ENCODE measurements around the gene ASIC1. TPM values are rescaled to one million over a fixed set of nuclear protein-coding genes. Genes with fewer than 3 reads are reported as not detected.

ASIC1 gene
- total and polyA plus RNA-seq, 7 experiments from 2014 or later = 0.14 to 10.1 (median 1.7) TPM

GRCh38 chr12:50018154-50018553, 39.2 kb upstream of the ASIC1 start:
- Histone ChIP-seq H3K9me3 (ENCODE audit: control insufficient read depth in 2 of 3, low read length in 3 of 3) (no peaks in the 10 kb centered on the region), H3K27ac (ENCODE audit: low read depth, low read length) (no peak overlapping the region), H3K4me1 (ENCODE audit: control insufficient read depth in 2 of 2, insufficient read depth in 2 of 2, low read length in 2 of 2) (no peaks in the 10 kb centered on the region), H3K4me3 (ENCODE audit: low read length) (no peak overlapping the region), H3K27me3 (ENCODE audit: control insufficient read depth in 2 of 2, insufficient read depth in 2 of 2, low read length in 2 of 2) (no peaks in the 10 kb centered on the region), H3K36me3 (ENCODE audit: control insufficient read depth in 2 of 3, insufficient read depth in 3 of 3, low read length in 3 of 3) (no peaks in the 10 kb centered on the region)
- peak overlapping the region in 1 of 9 donors; percentile 69 for H3K27ac Mint-ChIP-seq
- H3K4me1 Mint-ChIP-seq = peaks cover 0 to 51% (median 0%) of the 10 kb centered on the region in 7 donors
- no peak for ATAC-seq
- no peaks in the 10 kb centered on the region for H3K27me3 Mint-ChIP-seq
- ChIA-PET CTCF (interaction anchor here (0.6 kb wide), 1 partner anchor 9 kb away, joined by 3 read pairs; no protein-coding TSS in a partner anchor), POLR2A (interaction anchor here (0.6 kb wide), 1 partner anchor 1201 kb away, joined by 3 read pairs; no protein-coding TSS in a partner anchor)
- DNase-seq = no peak
- no peak overlapping the region for H3K4me3 Mint-ChIP-seq
- no peaks in the 10 kb centered on the region for H3K9me3 Mint-ChIP-seq
- peaks cover 0 to 20% (median 12%) of the 10 kb centered on the region in 5 donors for H3K36me3 Mint-ChIP-seq
- intact Hi-C loops (cut with micrococcal nuclease) = no loop called here

DNA sequence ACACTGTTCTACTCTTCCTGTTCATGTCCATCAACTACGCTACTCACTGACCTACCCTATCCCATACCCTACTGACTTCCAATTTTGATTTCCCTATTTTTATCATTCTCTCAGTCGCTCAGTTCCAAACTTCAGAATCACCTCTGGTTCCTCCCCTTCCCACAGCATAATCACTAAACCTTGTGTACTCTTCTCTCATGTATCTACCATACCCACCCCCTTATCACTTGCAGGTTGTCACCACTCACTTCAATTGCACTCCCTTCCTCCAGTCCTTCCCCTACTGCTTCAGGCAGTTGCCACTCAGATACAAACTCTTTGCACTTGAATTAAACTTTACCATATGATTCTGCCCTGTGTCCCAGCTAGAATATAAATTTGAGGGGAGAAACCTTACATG, 38.4 kb upstream of the ASIC1 start:
- Mint-ChIP-seq H3K4me1 (peaks cover 0 to 51% (median under 1%) of the 10 kb centered on the region in 7 donors), H3K36me3 (peaks cover 0 to 13% (median 4%) of the 10 kb centered on the region in 5 donors), H3K9me3 (no peaks in the 10 kb centered on the region), H3K27me3 (no peaks in the 10 kb centered on the region), H3K4me3 (no peak overlapping the region), H3K27ac (peak overlapping the region in 1 of 9 donors; percentile 27)
- no peak overlapping the region for H3K4me3 ChIP-seq (ENCODE audit: low read length)
- POLR2A ChIA-PET = no interaction called here
- ATAC-seq = no peak
- peaks cover 0 to under 1% of the 10 kb centered on the region in 2 donors for H3K4me1 ChIP-seq (ENCODE audit: control insufficient read depth in 2 of 2, insufficient read depth in 2 of 2, low read length in 2 of 2)
- CTCF ChIA-PET = interaction anchor here (0.6 to 1.0 kb wide), 2 partner anchors 17 to 51 kb away, joined by 3 read pairs; no protein-coding TSS in a partner anchor
- no peak overlapping the region for H3K27ac ChIP-seq (ENCODE audit: low read depth, low read length)
- H3K27me3 ChIP-seq (ENCODE audit: control insufficient read depth in 2 of 2, insufficient read depth in 2 of 2, low read length in 2 of 2) = no peaks in the 10 kb centered on the region
- no peaks in the 10 kb centered on the region for H3K36me3 ChIP-seq (ENCODE audit: control insufficient read depth in 2 of 3, insufficient read depth in 3 of 3, low read length in 3 of 3)
- intact Hi-C loops (cut with micrococcal nuclease) = no loop called here
- no peaks in the 10 kb centered on the region for H3K9me3 ChIP-seq (ENCODE audit: control insufficient read depth in 2 of 3, low read length in 3 of 3)
- no peak for DNase-seq

- peaks cover 0 to 6% of the 10 kb centered on the region in 2 donors for H3K4me1 ChIP-seq (ENCODE audit: control insufficient read depth in 2 of 2, insufficient read depth in 2 of 2, low read length in 2 of 2)
- H3K36me3 ChIP-seq (ENCODE audit: control insufficient read depth in 2 of 3, insufficient read depth in 3 of 3, low read length in 3 of 3) = no peaks in the 10 kb centered on the region
- DNase-seq (no peak), ATAC-seq (no peak)
- no peaks in the 10 kb centered on the region for H3K9me3 ChIP-seq (ENCODE audit: control insufficient read depth in 2 of 3, low read length in 3 of 3)
- H3K27ac Mint-ChIP-seq = peak overlapping the region in 1 of 9 donors; percentile 27
- peaks cover 0 to 11% (median 4%) of the 10 kb centered on the region in 5 donors for H3K36me3 Mint-ChIP-seq
- H3K4me3 Mint-ChIP-seq = no peak overlapping the region
- no peaks in the 10 kb centered on the region for H3K9me3 Mint-ChIP-seq
- H3K27ac ChIP-seq (ENCODE audit: low read depth, low read length) = no peak overlapping the region
- H3K4me3 ChIP-seq (ENCODE audit: low read length) = no peak overlapping the region
- ChIA-PET POLR2A (no interaction called here), CTCF (interaction anchor here (1.0 kb wide), 1 partner anchor 52 kb away, joined by 3 read pairs; no protein-coding TSS in a partner anchor)
- H3K4me1 Mint-ChIP-seq = peaks cover 0 to 52% (median 6%) of the 10 kb centered on the region in 7 donors
- intact Hi-C loops (cut with micrococcal nuclease) = no loop called here
- H3K27me3 Mint-ChIP-seq = no peaks in the 10 kb centered on the region
- no peaks in the 10 kb centered on the region for H3K27me3 ChIP-seq (ENCODE audit: control insufficient read depth in 2 of 2, insufficient read depth in 2 of 2, low read length in 2 of 2)
These were observed 37.9 kb upstream of the ASIC1 start for GRCh38 chr12:50019524-50019923.

GRCh38 chr12:50021031-50021430, 36.4 kb upstream of the ASIC1 start:
- Mint-ChIP-seq H3K27me3 (no peaks in the 10 kb centered on the region), H3K9me3 (peaks cover 0 to 6% (median 0%) of the 10 kb centered on the region in 11 donors), H3K36me3 (peaks cover 0 to 13% (median 4%) of the 10 kb centered on the region in 5 donors), H3K27ac (peak overlapping the region in 1 of 9 donors; percentile 16), H3K4me3 (peak overlapping the region in 1 of 10 donors; percentile 14), H3K4me1 (peaks cover 10 to 58% (median 18%) of the 10 kb centered on the region in 7 donors)
- CTCF ChIA-PET = interaction anchor here (0.7 kb wide), 1 partner anchor 659 kb away, joined by 3 read pairs; no protein-coding TSS in a partner anchor
- POLR2A ChIA-PET = no interaction called here
- DNase-seq (no peak), ATAC-seq (no peak)
- no peaks in the 10 kb centered on the region for H3K27me3 ChIP-seq (ENCODE audit: control insufficient read depth in 2 of 2, insufficient read depth in 2 of 2, low read length in 2 of 2)
- H3K27ac ChIP-seq (ENCODE audit: low read depth, low read length) = no peak overlapping the region
- intact Hi-C loops (cut with micrococcal nuclease) = loop anchor here (10.0 kb wide), 2 partner anchors 276 to 1154 kb away; partner anchors contain the start of genes TFCP2 (in 1 of the 2) and TMBIM6 (in 1 of the 2)
- no peak overlapping the region for H3K4me3 ChIP-seq (ENCODE audit: low read length)
- H3K4me1 ChIP-seq (ENCODE audit: control insufficient read depth in 2 of 2, insufficient read depth in 2 of 2, low read length in 2 of 2) = peaks cover 0 to 12% of the 10 kb centered on the region in 2 donors
- H3K36me3 ChIP-seq (ENCODE audit: control insufficient read depth in 2 of 3, insufficient read depth in 3 of 3, low read length in 3 of 3) = peaks cover 0 to 3% (median 0%) of the 10 kb centered on the region in 3 experiments
- no peaks in the 10 kb centered on the region for H3K9me3 ChIP-seq (ENCODE audit: control insufficient read depth in 2 of 3, low read length in 3 of 3)

DNA sequence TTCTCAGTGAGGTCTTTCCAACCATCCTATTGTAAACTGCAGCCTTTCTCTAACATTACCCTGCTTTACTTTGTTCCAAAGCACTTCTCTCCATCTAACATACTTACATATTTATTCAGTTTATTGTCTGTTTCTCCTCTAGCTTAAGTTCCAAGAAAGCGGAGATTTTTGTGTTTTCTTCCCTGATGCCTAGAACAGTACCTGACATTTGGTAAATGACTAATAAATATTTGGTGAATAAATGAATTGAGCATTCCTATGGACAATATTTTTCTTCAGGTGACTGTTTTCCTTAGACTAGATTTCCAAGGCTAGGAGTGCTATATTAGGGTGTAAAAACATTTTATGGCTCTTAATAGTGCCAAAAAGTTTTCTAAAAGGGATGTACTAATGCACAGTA, 34.5 kb upstream of the ASIC1 start:
- peaks cover 10 to 57% (median 18%) of the 10 kb centered on the region in 7 donors for H3K4me1 Mint-ChIP-seq

GRCh38 chr12:50024227-50024626, 33.2 kb upstream of the ASIC1 start:
- Mint-ChIP-seq H3K36me3 (peaks cover 0 to 13% (median 0%) of the 10 kb centered on the region in 5 donors), H3K4me1 (peaks cover 10 to 46% (median 18%) of the 10 kb centered on the region in 7 donors), H3K27ac (peak overlapping the region in 5 of 9 donors; percentile 15 to 97 (median 95)), H3K27me3 (peaks cover 0 to 3% (median 0%) of the 10 kb centered on the region in 5 donors), H3K9me3 (peaks cover 0 to 6% (median 0%) of the 10 kb centered on the region in 11 donors), H3K4me3 (peak overlapping the region; percentile 90 to 99 (median 96))
- H3K27ac ChIP-seq (ENCODE audit: low read depth, low read length) = no peak overlapping the region
- H3K9me3 ChIP-seq (ENCODE audit: control insufficient read depth in 2 of 3, low read length in 3 of 3) = no peaks in the 10 kb centered on the region
- DNase-seq (no peak), ATAC-seq (no peak)
- intact Hi-C loops (cut with micrococcal nuclease) = loop anchor here (2.0 to 10.0 kb wide), 4 partner anchors 143 to 1171 kb away; partner anchors contain the start of genes CERS5 (in 1 of the 2), DDX23 (in 1 of the 2), TFCP2 (in 1 of the 2) and TMBIM6 (in 1 of the 2)
- H3K27me3 ChIP-seq (ENCODE audit: control insufficient read depth in 2 of 2, insufficient read depth in 2 of 2, low read length in 2 of 2) = no peaks in the 10 kb centered on the region
- ChIA-PET CTCF (no interaction called here), POLR2A (interaction anchor here (0.7 to 1.1 kb wide), 2 partner anchors 13 to 1791 kb away, joined by 3 read pairs; no protein-coding TSS in a partner anchor)
- peaks cover 0 to 12% of the 10 kb centered on the region in 2 donors for H3K4me1 ChIP-seq (ENCODE audit: control insufficient read depth in 2 of 2, insufficient read depth in 2 of 2, low read length in 2 of 2)
- H3K4me3 ChIP-seq (ENCODE audit: low read length) = no peak overlapping the region
- peaks cover 0 to 3% (median 0%) of the 10 kb centered on the region in 3 experiments for H3K36me3 ChIP-seq (ENCODE audit: control insufficient read depth in 2 of 3, insufficient read depth in 3 of 3, low read length in 3 of 3)

More for the DNA sequence above, 34.5 kb upstream of the ASIC1 start:
- Mint-ChIP-seq H3K36me3 (peaks cover 0 to 13% (median 0%) of the 10 kb centered on the region in 5 donors), H3K27me3 (peaks cover 0 to 1% (median 0%) of the 10 kb centered on the region in 5 donors), H3K4me3 (peak overlapping the region in 1 of 10 donors; percentile 94), H3K27ac (peak overlapping the region in 1 of 9 donors; percentile 6), H3K9me3 (peaks cover 0 to 6% (median 0%) of the 10 kb centered on the region in 11 donors)
- ChIA-PET POLR2A (no interaction called here), CTCF (interaction anchor here (1.2 kb wide), 1 partner anchor 16 kb away, joined by 3 read pairs; no protein-coding TSS in a partner anchor)
- Histone ChIP-seq H3K36me3 (ENCODE audit: control insufficient read depth in 2 of 3, insufficient read depth in 3 of 3, low read length in 3 of 3) (peaks cover 0 to 3% (median 0%) of the 10 kb centered on the region in 3 experiments), H3K27me3 (ENCODE audit: control insufficient read depth in 2 of 2, insufficient read depth in 2 of 2, low read length in 2 of 2) (no peaks in the 10 kb centered on the region), H3K4me1 (ENCODE audit: control insufficient read depth in 2 of 2, insufficient read depth in 2 of 2, low read length in 2 of 2) (peaks cover 0 to 12% of the 10 kb centered on the region in 2 donors), H3K27ac (ENCODE audit: low read depth, low read length) (no peak overlapping the region), H3K9me3 (ENCODE audit: control insufficient read depth in 2 of 3, low read length in 3 of 3) (no peaks in the 10 kb centered on the region), H3K4me3 (ENCODE audit: low read length) (no peak overlapping the region)
- no peak for ATAC-seq
- intact Hi-C loops (cut with micrococcal nuclease) = loop anchor here (10.0 kb wide), 2 partner anchors 278 to 1152 kb away; partner anchors contain the start of genes TFCP2 (in 1 of the 2) and TMBIM6 (in 1 of the 2)
- no peak for DNase-seq

Data from naive thymus-derived CD4-positive, alpha-beta T cell (primary cell).